HepG2 (cell line): ENCODE measurements around the gene PBX4. TPM values are rescaled to one million over a fixed set of nuclear protein-coding genes. Genes with fewer than 3 reads are reported as not detected.

Experiments used
- ATAC-seq: fragments of 200-7000 bp; cut with Tn5 transposase; 3 replicates; pipeline ENCODE4 v1.9.1; 2020; ENCODE audit warnings: mild to moderate bottlenecking, moderate library complexity
- BruUV-seq: library from RNA; stranded (reverse); fragments of 400-500 nt; replicated peaks from 2 replicates; lab custom pipeline; 2021; lab: Mats Ljungman, UMichigan
- CTCF ChIA-PET: fragments of 300-600 bp; formaldehyde crosslinking; extraction: SDS; loops from one replicate; lab custom pipeline; 2021; ENCODE audit warnings: low total read pairs, inconsistent platforms, low intra/inter-chr PET ratio; lab: Yijun Ruan, JAX
- POLR2A ChIA-PET: fragments of 350-600 bp; sonication (Branson Sonifier 250); formaldehyde crosslinking; loops from one replicate; lab custom pipeline; 2020; ENCODE audit warnings: antibody characterized with exemption, inconsistent platforms; lab: Yijun Ruan, JAX
- DNase-seq: peaks from one replicate; pipeline ENCODE4 v3.0.0-alpha.2; 2015; ENCODE audit warnings: low spot score
- FAIRE-seq: peaks from 3 replicates; lab custom pipeline; 2011; peaks lifted over from hg19 to GRCh38; lab: Jason Lieb, UNC
- H2AFZ ChIP-seq: one replicate; pipeline ENCODE4 v1.6.1; 2011; ENCODE audit warnings: low read length, inconsistent platforms
- H3K27ac ChIP-seq: fragments of 300-600 bp; 3 replicates; pipeline ENCODE4 v1.8.0; 2011; ENCODE audit warnings: mixed run types, mild to moderate bottlenecking, mixed read lengths, low read length, inconsistent platforms; ENCODE audit not compliant: insufficient read depth; ENCODE audit errors: extremely low read length
- H3K27me3 ChIP-seq, 2 experiments: fragments of 200-600 bp in 1 of 2; 2 replicates in 1 of 2; 3 replicates in 1 of 2; pipeline versions ENCODE4 v1.6.0 to v1.8.0; 2011; ENCODE audit warnings: low read length in 2 of 2, mild to moderate bottlenecking in 2 of 2, moderate library complexity in 2 of 2, inconsistent platforms in 1 of 2; ENCODE audit not compliant: insufficient read depth in 2 of 2, control insufficient read depth in 1 of 2
- H3K36me3 ChIP-seq, 2 experiments: fragments of 200-600 bp in 1 of 2; replicated peaks in 1 of 2; 2 replicates in 1 of 2; 3 replicates in 1 of 2; pipeline versions ENCODE4 v1.5.1 to v1.8.0; 2011; ENCODE audit warnings: low read length in 2 of 2, inconsistent platforms in 1 of 2; ENCODE audit not compliant: insufficient read depth in 2 of 2, control insufficient read depth in 1 of 2
- H3K4me1 ChIP-seq: 2 replicates; pipeline ENCODE4 v1.5.1; 2012; ENCODE audit warnings: low read length, inconsistent platforms; ENCODE audit not compliant: insufficient read depth
- H3K4me2 ChIP-seq: 2 replicates; pipeline ENCODE4 v1.6.0; 2011; ENCODE audit warnings: low read depth, low read length, inconsistent platforms
- H3K4me3 ChIP-seq, 3 experiments: fragments of 200-600 bp in 1 of 3; sonication (generic), shearing (Covaris generic) in 1 of 3; replicated peaks in 1 of 3; 2 replicates each; pipeline ENCODE4 v1.5.1; 2011 to 2016; ENCODE audit warnings: low read length in 3 of 3, inconsistent platforms in 2 of 3, low read depth in 2 of 3, mild to moderate bottlenecking in 2 of 3, control low read depth in 1 of 3, mixed read lengths in 1 of 3; ENCODE audit not compliant: insufficient read depth in 1 of 3
- H3K79me2 ChIP-seq: one replicate; pipeline ENCODE4 v1.6.1; 2011; ENCODE audit warnings: low read length, inconsistent platforms; ENCODE audit not compliant: insufficient read depth
- H3K9ac ChIP-seq: 2 replicates; pipeline ENCODE4 v1.6.0; 2011; ENCODE audit warnings: mild to moderate bottlenecking, low read depth, low read length, inconsistent platforms; ENCODE audit not compliant: insufficient read depth
- H3K9me3 ChIP-seq: 2 replicates; pipeline ENCODE4 v1.5.1; 2012; ENCODE audit warnings: mild to moderate bottlenecking, low read length
- H4K20me1 ChIP-seq: 2 replicates; pipeline ENCODE4 v1.6.0; 2011; ENCODE audit warnings: inconsistent platforms, mild to moderate bottlenecking, low read length, moderate library complexity; ENCODE audit not compliant: insufficient read depth
- AGO2 ChIP-seq: fragments of 200-400 bp; formaldehyde crosslinking; optimal IDR thresholded peaks from 2 replicates; pipeline ENCODE3; 2017; ENCODE audit warnings: mild to moderate bottlenecking, low read depth, low read length, moderate library complexity
- DR1 ChIP-seq: sonication (generic); formaldehyde crosslinking; IDR thresholded peaks from 2 replicates; pipeline ENCODE4 v1.8.0; 2021; ENCODE audit warnings: mild to moderate bottlenecking, missing genetic modification reagents, inconsistent platforms
- HMG20B ChIP-seq: conservative IDR thresholded peaks from 2 replicates; pipeline ENCODE4 v1.6.1; 2016; ENCODE audit warnings: missing genetic modification reagents, missing compliant biosample characterization
- RBFOX2 ChIP-seq: fragments of 200-400 bp; formaldehyde crosslinking; IDR thresholded peaks from 2 replicates; pipeline ENCODE4 v1.6.1; 2017; ENCODE audit warnings: low read depth, mild to moderate bottlenecking, low read length
- RORA ChIP-seq: sonication (generic); formaldehyde crosslinking; IDR thresholded peaks from 2 replicates; pipeline ENCODE4 v1.5.0; 2020; ENCODE audit warnings: mild to moderate bottlenecking, missing genetic modification reagents, moderate library complexity
- ZFAT ChIP-seq: sonication (generic); formaldehyde crosslinking; conservative IDR thresholded peaks from 2 replicates; pipeline ENCODE4 v1.8.1; 2023; ENCODE audit warnings: missing genetic modification reagents, inconsistent platforms
- ZNF7 ChIP-seq: IDR thresholded peaks from 2 replicates; pipeline ENCODE4 v1.6.1; 2016; ENCODE audit warnings: missing biosample characterization, missing genetic modification reagents
- whole genome bisulfite sequencing: methylation state at CpG from one replicate; pipeline ENCODE4 v1.1.6; 2017; ENCODE audit warnings: low lambda C conversion rate; 5-methylcytosine and 5-hydroxymethylcytosine counted together
- in situ Hi-C: cut with HindIII; loops from 2 replicates; pipeline ENCODE4 v1.10.0; 2017; ENCODE audit warnings: low pct_unique_long_range_greater_than_20kb; ENCODE audit not compliant: extremely low pct_ligation_motif_present
- intact Hi-C: fragments of 100-400 bp; cut with micrococcal nuclease; formaldehyde crosslinking; loops from one replicate; pipeline ENCODE4 v1.10.0; 2022; ENCODE audit not compliant: unreplicated experiment
- polyA plus RNA-seq, 8 experiments: library from polyadenylated mRNA; depleted of rRNA in 3 of 8; stranded (reverse) in 7 of 8; unstranded in 1 of 8; fragments of >200 nt; fragmentation: Illumina TruSeq in 4 of 8; extraction: Trizol in 4 of 8; gene quantifications; 2 replicates each; pipeline versions ENCODE4 v1.2.1 to v1.2.3, GENCODE V29; 2011 to 2016; ENCODE audit warnings: low read depth in 4 of 8, missing spikeins in 1 of 8, mixed read lengths in 1 of 8; ENCODE audit not compliant: insufficient read depth in 1 of 8
- total RNA-seq, 5 experiments: library from RNA; depleted of rRNA; stranded (reverse); fragments of >200 nt; fragmentation: Illumina TruSeq; extraction: Trizol; gene quantifications; 2 replicates each; pipeline ENCODE4 v1.2.3, GENCODE V29; 2016; ENCODE audit warnings: low read depth in 1 of 5
- TF ChIP-seq, protein P1 (sequence below): sonication (generic); formaldehyde crosslinking; IDR thresholded peaks from one replicate; pipeline ENCODE4 v1.5.1; 2020; ENCODE audit warnings: mild to moderate bottlenecking, missing genetic modification reagents; ENCODE audit errors: not compliant biosample characterization

The PBX4 gene
- total and polyA plus RNA-seq, 2 of the 13 experiments (the other 11 are each of a cell fraction or from before 2014, with no cell fraction given), result not detected

DNA sequence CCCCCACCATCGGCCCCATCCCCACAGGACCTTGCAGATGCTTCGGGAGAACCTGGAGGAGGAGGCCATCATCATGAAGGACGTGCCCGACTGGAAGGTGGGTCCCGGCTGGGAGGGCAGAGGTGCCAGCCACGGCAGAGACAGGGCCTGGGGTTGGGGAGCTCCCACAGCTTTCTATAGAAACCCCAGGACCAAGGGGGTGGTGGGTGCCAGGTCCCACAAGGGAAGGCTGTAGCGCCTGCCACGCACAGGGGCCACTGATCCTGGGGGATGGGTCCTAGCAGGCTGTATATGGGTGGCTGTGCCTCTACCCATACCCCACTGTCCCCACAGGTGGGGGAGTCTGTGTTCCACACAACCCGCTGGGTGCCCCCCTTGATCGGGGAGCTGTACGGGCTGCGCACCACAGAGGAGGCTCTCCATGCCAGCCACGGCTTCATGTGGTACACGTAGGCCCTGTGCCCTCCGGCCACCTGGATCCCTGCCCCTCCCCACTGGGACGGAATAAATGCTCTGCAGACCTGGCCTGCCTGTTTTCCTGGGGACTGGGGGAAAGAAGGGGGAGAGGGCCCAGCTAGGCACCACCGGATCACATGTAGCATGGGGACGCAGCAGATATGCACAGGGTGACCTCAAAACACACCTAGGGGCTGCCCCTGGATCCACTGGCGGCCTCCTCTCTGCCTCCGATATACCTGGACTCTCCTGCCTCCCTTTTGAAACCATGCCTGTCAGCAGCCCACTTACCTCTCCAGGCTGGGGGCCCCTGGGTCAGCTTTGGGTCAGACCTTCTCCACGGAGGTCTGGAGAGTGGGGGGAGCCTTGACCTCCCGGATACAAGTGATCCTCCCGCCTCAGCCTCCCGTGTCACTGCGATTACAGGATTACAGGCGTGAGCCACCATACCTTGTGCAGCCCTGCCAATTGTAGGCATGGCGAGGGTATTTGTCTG, 90.5 kb downstream of the PBX4 start:
- TF ChIP-seq AGO2 (peak; percentile 51), RBFOX2 (0 out of 2 replicates have a peak, but pooled peaks have one; percentile 35), ZNF7 (no peak)
- peaks cover 7% of the 10 kb centered on the region for H4K20me1 ChIP-seq
- no peaks in the 10 kb centered on the region for H3K9me3 ChIP-seq
- FAIRE-seq (no peak), DNase-seq (no peak), ATAC-seq (no peak)
- H3K79me2 ChIP-seq, result peaks cover 3% of the 10 kb centered on the region
- in situ Hi-C loops, result loop anchor here (25.0 kb wide), 1 partner anchor 434 kb away; no protein-coding TSS in a partner anchor
- H2AFZ ChIP-seq, result no peak overlapping the region
- CTCF ChIA-PET, result no interaction called here
- no TSS peak for BruUV-seq
- H3K27ac ChIP-seq, result no peak overlapping the region
- 98% methylated on average over 17 of the region's 27 CpGs for WGBS
- no peak overlapping the region for H3K4me2 ChIP-seq
- H3K4me3 ChIP-seq, result no peak overlapping the region
- peaks cover 4% of the 10 kb centered on the region; the same call in 1 of the 2 replicates for H3K4me1 ChIP-seq
- POLR2A ChIA-PET, result no interaction called here
- no peak overlapping the region for H3K9ac ChIP-seq
- H3K36me3 ChIP-seq, result peaks cover 6 to 24% of the 10 kb centered on the region in 2 experiments; a peak in 3 of 5 replicates
- H3K27me3 ChIP-seq, result no peaks in the 10 kb centered on the region
- intact Hi-C loops, result no loop called here

DNA sequence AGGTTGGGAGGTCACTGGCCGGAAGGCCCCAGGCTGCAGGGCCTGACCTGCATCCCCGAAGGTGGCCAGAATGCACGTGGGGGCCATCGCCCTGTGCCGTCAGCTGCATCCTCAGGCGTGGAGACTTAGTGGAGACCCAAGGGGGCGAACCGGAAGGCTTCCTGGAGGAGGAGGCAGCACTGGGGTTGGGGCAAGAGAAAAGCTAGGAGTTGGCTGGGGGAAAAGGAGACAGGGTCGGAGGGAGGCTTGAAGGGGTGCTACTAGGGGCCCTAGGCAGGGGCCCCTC, 91.2 kb downstream of the PBX4 start:
- Histone ChIP-seq H3K27me3 (no peaks in the 10 kb centered on the region), H2AFZ (no peak overlapping the region), H4K20me1 (peaks cover 11% of the 10 kb centered on the region), H3K27ac (no peak overlapping the region), H3K79me2 (peaks cover 6% of the 10 kb centered on the region), H3K9me3 (no peaks in the 10 kb centered on the region), H3K4me3 (no peak overlapping the region), H3K4me2 (no peak overlapping the region), H3K9ac (no peak overlapping the region), H3K36me3 (peaks cover 6 to 24% of the 10 kb centered on the region in 2 experiments; a peak in 3 of 5 replicates), H3K4me1 (peaks cover under 1% of the 10 kb centered on the region; the same call in 1 of the 2 replicates)
- CTCF ChIA-PET, result no interaction called here
- POLR2A ChIA-PET, result no interaction called here
- DNase-seq (no peak), FAIRE-seq (no peak), ATAC-seq (no peak)
- no TSS peak for BruUV-seq
- intact Hi-C loops, result no loop called here
- TF ChIP-seq RORA (no peak), RBFOX2 (0 out of 2 replicates have a peak, but pooled peaks have one; percentile 40), HMG20B (CRISPR knock-in tag) (no peak), ZFAT (CRISPR knock-in tag) (no peak), DR1 (CRISPR knock-in tag) (no peak)
- TF ChIP-seq, protein P1, sequence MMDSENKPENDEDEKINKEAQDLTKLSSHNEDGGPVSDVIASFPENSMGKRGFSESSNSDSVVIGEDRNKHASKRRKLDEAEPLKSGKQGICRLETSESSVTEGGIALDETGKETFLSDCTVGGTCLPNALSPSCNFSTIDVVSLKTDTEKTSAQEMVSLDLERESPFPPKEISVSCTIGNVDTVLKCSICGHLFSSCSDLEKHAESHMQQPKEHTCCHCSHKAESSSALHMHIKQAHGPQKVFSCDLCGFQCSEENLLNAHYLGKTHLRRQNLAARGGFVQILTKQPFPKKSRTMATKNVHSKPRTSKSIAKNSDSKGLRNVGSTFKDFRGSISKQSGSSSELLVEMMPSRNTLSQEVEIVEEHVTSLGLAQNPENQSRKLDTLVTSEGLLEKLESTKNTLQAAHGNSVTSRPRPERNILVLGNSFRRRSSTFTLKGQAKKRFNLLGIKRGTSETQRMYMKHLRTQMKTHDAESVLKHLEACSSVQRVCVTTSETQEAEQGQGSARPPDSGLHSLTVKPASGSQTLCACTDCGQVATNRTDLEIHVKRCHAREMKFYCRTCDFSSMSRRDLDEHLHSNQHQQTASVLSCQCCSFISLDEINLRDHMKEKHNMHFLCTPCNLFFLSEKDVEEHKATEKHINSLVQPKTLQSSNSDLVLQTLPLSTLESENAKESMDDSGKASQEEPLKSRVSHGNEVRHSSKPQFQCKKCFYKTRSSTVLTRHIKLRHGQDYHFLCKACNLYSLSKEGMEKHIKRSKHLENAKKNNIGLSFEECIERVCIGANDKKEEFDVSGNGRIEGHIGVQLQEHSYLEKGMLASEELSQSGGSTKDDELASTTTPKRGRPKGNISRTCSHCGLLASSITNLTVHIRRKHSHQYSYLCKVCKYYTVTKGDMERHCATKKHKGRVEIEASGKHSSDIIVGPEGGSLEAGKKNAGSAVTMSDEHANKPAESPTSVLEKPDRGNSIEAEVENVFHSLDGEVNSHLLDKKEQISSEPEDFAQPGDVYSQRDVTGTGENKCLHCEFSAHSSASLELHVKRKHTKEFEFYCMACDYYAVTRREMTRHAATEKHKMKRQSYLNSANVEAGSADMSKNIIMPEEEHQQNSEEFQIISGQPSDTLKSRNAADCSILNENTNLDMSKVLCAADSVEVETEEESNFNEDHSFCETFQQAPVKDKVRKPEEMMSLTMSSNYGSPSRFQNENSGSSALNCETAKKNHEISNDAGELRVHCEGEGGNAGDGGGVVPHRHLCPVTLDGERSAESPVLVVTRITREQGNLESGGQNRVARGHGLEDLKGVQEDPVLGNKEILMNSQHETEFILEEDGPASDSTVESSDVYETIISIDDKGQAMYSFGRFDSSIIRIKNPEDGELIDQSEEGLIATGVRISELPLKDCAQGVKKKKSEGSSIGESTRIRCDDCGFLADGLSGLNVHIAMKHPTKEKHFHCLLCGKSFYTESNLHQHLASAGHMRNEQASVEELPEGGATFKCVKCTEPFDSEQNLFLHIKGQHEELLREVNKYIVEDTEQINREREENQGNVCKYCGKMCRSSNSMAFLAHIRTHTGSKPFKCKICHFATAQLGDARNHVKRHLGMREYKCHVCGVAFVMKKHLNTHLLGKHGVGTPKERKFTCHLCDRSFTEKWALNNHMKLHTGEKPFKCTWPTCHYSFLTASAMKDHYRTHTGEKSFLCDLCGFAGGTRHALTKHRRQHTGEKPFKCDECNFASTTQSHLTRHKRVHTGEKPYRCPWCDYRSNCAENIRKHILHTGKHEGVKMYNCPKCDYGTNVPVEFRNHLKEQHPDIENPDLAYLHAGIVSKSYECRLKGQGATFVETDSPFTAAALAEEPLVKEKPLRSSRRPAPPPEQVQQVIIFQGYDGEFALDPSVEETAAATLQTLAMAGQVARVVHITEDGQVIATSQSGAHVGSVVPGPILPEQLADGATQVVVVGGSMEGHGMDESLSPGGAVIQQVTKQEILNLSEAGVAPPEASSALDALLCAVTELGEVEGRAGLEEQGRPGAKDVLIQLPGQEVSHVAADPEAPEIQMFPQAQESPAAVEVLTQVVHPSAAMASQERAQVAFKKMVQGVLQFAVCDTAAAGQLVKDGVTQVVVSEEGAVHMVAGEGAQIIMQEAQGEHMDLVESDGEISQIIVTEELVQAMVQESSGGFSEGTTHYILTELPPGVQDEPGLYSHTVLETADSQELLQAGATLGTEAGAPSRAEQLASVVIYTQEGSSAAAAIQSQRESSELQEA (CRISPR knock-in tag), result no peak
- in situ Hi-C loops, result loop anchor here (25.0 kb wide), 1 partner anchor 435 kb away; no protein-coding TSS in a partner anchor
- 99% methylated on average over 8 of the region's 9 CpGs for WGBS
